Posterior cingulate gyrus (tissue), 11 donors: ENCODE data around the gene ATP10A.

ENCODE experiments used
- DNase-seq, 10 donors: peaks; one replicate each; pipeline versions ENCODE4 v3.0.0 to v3.0.0-alpha.2; 2020 to 2021; ENCODE audit warnings: mixed read lengths in 3 of 10
- intact Hi-C: fragments of 100-400 bp; cut with DNase I; formaldehyde crosslinking; loops from one replicate; pipeline ENCODE4 v1.15.1; 2023

The ATP10A gene

GRCh38 chr15:25863111-25863967 lies at the start of gene ATP10A:
TSS of gene ATP10A (minus strand) at chr15:25863327. CDS start at chr15:25863096, 231 bp downstream.
- DNase-seq: no peak
- intact Hi-C loops: no loop called here

GRCh38 chr15:25912035-25912434 lies 48.9 kb upstream of the ATP10A start:
- DNase-seq: no peak
- intact Hi-C loops: no loop called here

- no peak for DNase-seq
- intact Hi-C loops: no loop called here
Measured at GRCh38 chr15:25910832-25911231, 47.7 kb upstream of the ATP10A start.

- DNase-seq: no peak
- intact Hi-C loops: no loop called here
Measured at GRCh38 chr15:25909806-25910205, 46.7 kb upstream of the ATP10A start.

- intact Hi-C loops: no loop called here
- no peak for DNase-seq
Measured at GRCh38 chr15:25909325-25909724, 46.2 kb upstream of the ATP10A start.

- intact Hi-C loops: no loop called here
- DNase-seq: peak in 2 of 10 donors; percentile 70 to 81
Measured at GRCh38 chr15:25905140-25905539, 42.0 kb upstream of the ATP10A start.

GRCh38 chr15:25903024-25903581 lies 40.0 kb upstream of the ATP10A start:
- no peak for DNase-seq
- intact Hi-C loops: no loop called here

- intact Hi-C loops: no loop called here
- DNase-seq: peak in 6 of 10 donors; percentile 20 to 90 (median 65)
Measured at GRCh38 chr15:25901811-25902605, 38.9 kb upstream of the ATP10A start.

GRCh38 chr15:25900901-25901300 lies 37.8 kb upstream of the ATP10A start:
- intact Hi-C loops: no loop called here
- no peak for DNase-seq

GRCh38 chr15:25900431-25900830 lies 37.3 kb upstream of the ATP10A start:
- intact Hi-C loops: no loop called here
- no peak for DNase-seq

- no peak for DNase-seq
- intact Hi-C loops: no loop called here
Measured at GRCh38 chr15:25899870-25900269, 36.7 kb upstream of the ATP10A start.

GRCh38 chr15:25897658-25898057 lies 34.5 kb upstream of the ATP10A start:
- no peak for DNase-seq
- intact Hi-C loops: no loop called here

GRCh38 chr15:25894371-25894902 lies 31.3 kb upstream of the ATP10A start:
- no peak for DNase-seq
- intact Hi-C loops: no loop called here

- intact Hi-C loops: no loop called here
- DNase-seq: peak in 1 of 10 donors; percentile 76
Measured at GRCh38 chr15:25893596-25893995, 30.5 kb upstream of the ATP10A start.

- DNase-seq: no peak
- intact Hi-C loops: no loop called here
Measured at GRCh38 chr15:25892126-25892525, 29.0 kb upstream of the ATP10A start.

- intact Hi-C loops: no loop called here
- DNase-seq: no peak
Measured at GRCh38 chr15:25891081-25891480, 28.0 kb upstream of the ATP10A start.

- DNase-seq: peak in 3 of 10 donors; percentile 21 to 90 (median 33)
- intact Hi-C loops: no loop called here
Measured at GRCh38 chr15:25890529-25890928, 27.4 kb upstream of the ATP10A start.

- intact Hi-C loops: no loop called here
- DNase-seq: no peak
Measured at GRCh38 chr15:25887870-25888269, 24.7 kb upstream of the ATP10A start.

GRCh38 chr15:25886498-25887140 lies 23.5 kb upstream of the ATP10A start:
- intact Hi-C loops: no loop called here
- no peak for DNase-seq

- no peak for DNase-seq
- intact Hi-C loops: no loop called here
Measured at GRCh38 chr15:25884370-25884769, 21.2 kb upstream of the ATP10A start.
